Thoracic aorta (tissue), 2 donors: ENCODE measurements around the gene HHLA2. TPM values are rescaled to one million over a fixed set of nuclear protein-coding genes. Genes with fewer than 3 reads are reported as not detected.

Experiments used
- ATAC-seq: fragments of 150-250 bp; one replicate; pipeline ENCODE4 v1.8.0; 2017; ENCODE audit warnings: low read depth; ENCODE audit not compliant: insufficient number of reproducible peaks, low FRiP score
- DNase-seq: peaks from one replicate; pipeline ENCODE4 v3.0.0-alpha.2; 2020; ENCODE audit warnings: low spot score
- H3K27ac ChIP-seq, 2 donors: fragments of 200-600 bp; sonication (generic); 1 replicate in 1 of 2; 2 replicates in 1 of 2; pipeline ENCODE4 v1.5.1; 2016; ENCODE audit warnings: mild to moderate bottlenecking in 2 of 2, moderate library complexity in 2 of 2
- H3K27me3 ChIP-seq: fragments of 200-600 bp; sonication (generic); replicated peaks from 2 replicates; pipeline ENCODE4 v1.6.0; 2016; ENCODE audit warnings: mild to moderate bottlenecking; ENCODE audit not compliant: insufficient read depth
- H3K36me3 ChIP-seq: fragments of 200-600 bp; sonication (generic); one replicate; pipeline ENCODE4 v1.5.1; 2016
- H3K4me1 ChIP-seq, 2 donors: fragments of 200-600 bp; sonication (generic); 1 replicate in 1 of 2; 2 replicates in 1 of 2; pipeline versions ENCODE4 v1.5.1 to v1.6.0; 2016; ENCODE audit warnings: low read depth in 2 of 2, mild to moderate bottlenecking in 1 of 2; ENCODE audit not compliant: control insufficient read depth in 1 of 2
- H3K4me3 ChIP-seq: fragments of 200-600 bp; sonication (generic); 2 replicates; pipeline ENCODE4 v1.5.1; 2016; ENCODE audit warnings: mild to moderate bottlenecking
- H3K9me3 ChIP-seq: fragments of 200-600 bp; sonication (generic); 2 replicates; pipeline ENCODE4 v1.5.1; 2016
- total RNA-seq, 2 donors: library from RNA; depleted of rRNA; stranded (reverse); fragments of >200 nt; gene quantifications; one replicate each; pipeline versions ENCODE4 v1.1.0 to v1.2.3, GENCODE V29; 2016
- TF ChIP-seq, protein P1 (sequence below): fragments of 200-600 bp; sonication (generic); IDR thresholded peaks from one replicate; pipeline ENCODE4 v1.5.1; 2019; ENCODE audit warnings: antibody characterized with exemption

The HHLA2 gene
- total RNA-seq, 2 donors from 2014 or later = not detected

DNA sequence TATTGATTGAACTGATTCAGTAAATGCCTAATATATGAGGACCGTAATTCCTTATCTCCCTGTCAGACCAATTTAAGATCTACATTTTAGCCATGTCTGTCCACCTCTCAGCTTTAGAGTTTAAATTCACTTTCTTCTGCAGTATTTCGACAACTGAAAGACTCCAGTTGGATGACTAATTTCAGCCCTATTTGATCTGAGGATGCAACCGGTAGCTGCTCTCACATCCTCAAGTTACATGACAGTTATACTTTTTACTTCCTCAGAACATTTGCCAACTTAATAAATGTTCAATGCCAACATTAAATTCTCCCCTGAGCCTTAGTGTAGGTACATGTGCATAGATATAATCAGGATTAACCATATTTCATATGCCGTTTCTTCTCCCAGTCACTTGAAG, 2.5 kb upstream of the HHLA2 start:
- DNase-seq (no peak), ATAC-seq (no peak)
- H3K27me3 ChIP-seq = no peaks in the 10 kb centered on the region
- TF ChIP-seq, protein P1, sequence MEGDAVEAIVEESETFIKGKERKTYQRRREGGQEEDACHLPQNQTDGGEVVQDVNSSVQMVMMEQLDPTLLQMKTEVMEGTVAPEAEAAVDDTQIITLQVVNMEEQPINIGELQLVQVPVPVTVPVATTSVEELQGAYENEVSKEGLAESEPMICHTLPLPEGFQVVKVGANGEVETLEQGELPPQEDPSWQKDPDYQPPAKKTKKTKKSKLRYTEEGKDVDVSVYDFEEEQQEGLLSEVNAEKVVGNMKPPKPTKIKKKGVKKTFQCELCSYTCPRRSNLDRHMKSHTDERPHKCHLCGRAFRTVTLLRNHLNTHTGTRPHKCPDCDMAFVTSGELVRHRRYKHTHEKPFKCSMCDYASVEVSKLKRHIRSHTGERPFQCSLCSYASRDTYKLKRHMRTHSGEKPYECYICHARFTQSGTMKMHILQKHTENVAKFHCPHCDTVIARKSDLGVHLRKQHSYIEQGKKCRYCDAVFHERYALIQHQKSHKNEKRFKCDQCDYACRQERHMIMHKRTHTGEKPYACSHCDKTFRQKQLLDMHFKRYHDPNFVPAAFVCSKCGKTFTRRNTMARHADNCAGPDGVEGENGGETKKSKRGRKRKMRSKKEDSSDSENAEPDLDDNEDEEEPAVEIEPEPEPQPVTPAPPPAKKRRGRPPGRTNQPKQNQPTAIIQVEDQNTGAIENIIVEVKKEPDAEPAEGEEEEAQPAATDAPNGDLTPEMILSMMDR = no peak
- no peak overlapping the region for H3K27ac ChIP-seq
- no peaks in the 10 kb centered on the region for H3K36me3 ChIP-seq
- H3K4me3 ChIP-seq = no peak overlapping the region
- no peaks in the 10 kb centered on the region for H3K9me3 ChIP-seq
- peaks cover 0 to 4% of the 10 kb centered on the region in 2 donors for H3K4me1 ChIP-seq

DNA sequence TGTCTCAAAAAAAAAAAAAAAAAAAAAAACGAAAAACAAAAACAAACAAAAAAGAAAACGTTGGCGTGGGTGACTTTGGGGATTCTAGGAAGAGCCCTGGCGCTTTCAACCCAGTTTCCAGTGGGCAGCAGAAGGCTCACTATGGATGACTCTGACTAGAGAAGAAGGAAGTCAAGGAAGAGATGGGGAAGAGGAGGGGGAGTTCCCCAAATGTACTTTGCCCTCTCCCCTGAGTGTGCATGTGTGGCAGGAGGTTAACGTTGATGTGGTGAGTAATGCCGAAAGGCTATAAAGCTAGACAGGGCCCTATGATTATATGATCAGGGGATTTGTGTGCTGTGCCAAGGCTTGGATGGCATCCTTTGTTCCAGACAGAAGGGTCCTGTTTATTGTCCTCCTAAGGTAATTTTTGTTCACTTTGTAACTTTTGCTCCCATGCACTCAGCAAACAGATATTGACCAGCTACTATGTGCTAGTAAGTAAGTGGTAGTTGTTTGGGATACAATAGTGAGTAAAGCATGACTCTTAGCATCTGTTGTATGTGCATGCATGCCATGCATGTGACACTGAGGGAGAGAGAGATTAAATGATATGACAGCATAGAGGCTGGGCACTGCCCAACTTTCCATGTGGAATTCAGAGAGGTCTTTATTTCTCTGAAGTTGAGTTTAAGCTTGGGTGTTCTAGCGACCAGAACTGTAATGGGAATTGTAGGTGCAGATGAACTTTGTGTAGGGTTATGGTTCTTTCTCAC, 750 bp upstream of the HHLA2 start:
- Histone ChIP-seq H3K36me3 (no peaks in the 10 kb centered on the region), H3K4me1 (peaks cover 0 to 4% of the 10 kb centered on the region in 2 donors), H3K9me3 (no peaks in the 10 kb centered on the region), H3K27me3 (no peaks in the 10 kb centered on the region), H3K4me3 (no peak overlapping the region), H3K27ac (no peak overlapping the region)
- ATAC-seq (no peak), DNase-seq (no peak)
- TF ChIP-seq, protein P1 = no peak

DNA sequence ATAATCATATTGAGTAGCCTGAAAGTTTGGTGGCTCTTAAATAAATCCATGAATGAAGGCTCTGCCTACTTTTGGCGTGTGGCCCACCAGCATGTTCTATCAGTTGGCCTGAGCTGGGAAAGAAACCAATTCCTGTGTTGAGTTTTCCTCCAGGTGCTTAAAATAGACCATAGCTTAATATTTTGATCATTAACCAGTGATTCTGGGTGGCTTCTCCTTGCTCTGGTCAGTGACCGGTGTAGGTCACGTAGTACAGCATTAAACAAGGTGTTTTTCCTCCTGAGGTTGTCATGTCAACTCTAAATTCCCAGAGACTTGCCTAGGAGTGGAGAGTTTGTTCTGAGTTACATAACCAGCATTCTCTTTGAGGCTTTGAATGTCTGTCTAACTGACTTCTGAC, 1.3 kb downstream of the HHLA2 start:
- H3K36me3 ChIP-seq = no peaks in the 10 kb centered on the region
- H3K9me3 ChIP-seq = no peaks in the 10 kb centered on the region
- H3K27me3 ChIP-seq = no peaks in the 10 kb centered on the region
- ATAC-seq (no peak), DNase-seq (no peak)
- no peak overlapping the region for H3K4me3 ChIP-seq
- H3K4me1 ChIP-seq = peaks cover 0 to 4% of the 10 kb centered on the region in 2 donors
- TF ChIP-seq, protein P1 = no peak
- H3K27ac ChIP-seq = no peak overlapping the region

DNA sequence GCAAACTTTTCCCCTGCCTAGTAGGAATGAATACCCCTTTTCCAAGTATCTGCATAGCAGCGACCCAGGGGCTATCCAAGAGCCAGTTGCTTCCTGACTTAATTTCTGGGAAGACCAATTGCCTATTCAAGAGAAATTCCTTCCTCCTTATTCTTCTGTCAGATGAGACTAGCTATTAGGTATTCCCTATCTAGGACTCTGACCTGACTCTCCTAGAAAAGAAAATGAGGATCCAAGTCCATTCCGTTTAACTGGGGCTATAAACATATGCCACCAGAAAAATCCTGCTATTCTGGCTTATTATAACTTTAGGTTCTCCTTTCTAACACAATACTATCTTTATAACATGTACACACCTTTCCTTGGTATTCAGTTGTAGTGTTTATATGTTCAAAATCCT, 1.7 kb downstream of the HHLA2 start:
- peaks cover 0 to 4% of the 10 kb centered on the region in 2 donors for H3K4me1 ChIP-seq
- H3K27ac ChIP-seq = no peak overlapping the region
- no peak overlapping the region for H3K4me3 ChIP-seq
- H3K9me3 ChIP-seq = no peaks in the 10 kb centered on the region
- ATAC-seq (no peak), DNase-seq (no peak)
- TF ChIP-seq, protein P1 = no peak
- H3K27me3 ChIP-seq = no peaks in the 10 kb centered on the region
- no peaks in the 10 kb centered on the region for H3K36me3 ChIP-seq

DNA sequence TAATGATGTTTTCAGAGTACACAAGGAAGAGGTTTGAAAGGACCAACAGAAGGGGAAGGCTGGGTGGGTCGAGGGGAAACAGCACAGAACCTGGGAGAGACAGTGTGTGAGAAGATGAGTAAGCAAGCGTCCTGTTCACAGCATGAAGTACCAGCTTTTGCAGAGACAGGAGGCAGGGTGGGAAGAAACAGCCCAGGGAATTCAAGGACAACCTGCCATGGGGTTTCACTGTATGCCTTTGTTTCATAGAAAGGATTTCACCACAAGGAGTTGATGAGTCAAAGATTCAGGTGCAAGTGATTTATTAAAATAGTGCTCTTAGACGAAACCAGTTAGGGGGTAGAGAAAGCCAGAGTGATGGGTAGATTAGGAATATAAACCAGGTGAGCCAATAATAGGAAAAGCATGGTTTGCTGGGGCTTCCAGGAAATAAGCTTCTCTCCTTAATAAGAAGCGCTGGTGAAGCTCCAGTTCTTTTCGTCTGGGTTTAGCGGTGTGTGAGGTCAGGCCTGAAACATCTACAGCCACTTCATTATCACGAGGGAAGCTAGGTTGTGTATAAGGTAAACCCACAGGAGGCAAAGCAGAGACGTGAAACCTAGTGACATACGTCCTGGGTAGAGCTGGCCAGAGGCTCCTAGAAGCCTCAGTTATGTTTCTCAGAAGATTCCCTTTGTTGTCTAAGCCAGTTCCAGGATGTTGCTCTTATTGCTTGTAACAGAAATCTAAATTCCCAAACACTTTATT, 3.9 kb downstream of the HHLA2 start:
- Histone ChIP-seq H3K36me3 (no peaks in the 10 kb centered on the region), H3K27ac (no peak overlapping the region), H3K4me3 (no peak overlapping the region), H3K27me3 (no peaks in the 10 kb centered on the region), H3K9me3 (no peaks in the 10 kb centered on the region), H3K4me1 (peaks cover 0 to 4% of the 10 kb centered on the region in 2 donors)
- DNase-seq (no peak), ATAC-seq (no peak)
- TF ChIP-seq, protein P1 = no peak
